HCT116 (cell line): ENCODE measurements around the gene CXCL8. TPM values are rescaled to one million over a fixed set of nuclear protein-coding genes. Genes with fewer than 3 reads are reported as not detected.

Source experiments
- ATAC-seq: fragments of 200-7000 bp; cut with Tn5 transposase; 2 replicates; pipeline ENCODE4 v1.9.1; 2020; ENCODE audit warnings: mild to moderate bottlenecking, moderate library complexity
- BruUV-seq: library from RNA; stranded (reverse); fragments of 400-500 nt; replicated peaks from 2 replicates; lab custom pipeline; 2021; lab: Mats Ljungman, UMichigan
- CTCF ChIA-PET: fragments of 300-600 bp; sonication (Branson Sonifier 250); formaldehyde crosslinking; loops from one replicate; lab custom pipeline; 2021; ENCODE audit warnings: antibody characterized with exemption; lab: Charles Lee
- POLR2A ChIA-PET: fragments of 300-600, 350-600 bp; sonication (Branson Sonifier 250); formaldehyde crosslinking; loops from one replicate; lab custom pipeline; 2021; ENCODE audit warnings: antibody characterized with exemption; lab: Charles Lee
- RAD21 ChIA-PET, 2 experiments: fragments of 300-600 bp; sonication (Branson Sonifier 250); formaldehyde crosslinking; loops; one replicate each; lab custom pipeline; 2023; ENCODE audit warnings: low total read pairs in 2 of 2; ENCODE audit not compliant: uncharacterized antibody in 2 of 2, unreplicated experiment in 2 of 2, low non-redundant PET in 1 of 2; lab: Charles Lee
- DNase-seq: peaks from one replicate; pipeline ENCODE4 v3.0.0-alpha.2; 2010; ENCODE audit warnings: low read depth, low spot score
- H2AFZ ChIP-seq: fragments of 200-600 bp; shearing (Covaris generic), sonication (generic); 2 replicates; pipeline ENCODE4 v1.6.1; 2017; ENCODE audit warnings: low read depth, mixed run types, mixed read lengths, antibody characterized with exemption, low read length; ENCODE audit not compliant: poor library complexity, severe bottlenecking
- H3K27ac ChIP-seq: 2 replicates; pipeline ENCODE4 v1.5.1; 2012; ENCODE audit warnings: low read depth, low read length
- H3K27me3 ChIP-seq: fragments of 200-600 bp; sonication (generic); 2 replicates; pipeline ENCODE4 v1.6.1; 2016; ENCODE audit warnings: mixed run types, low read length, mixed read lengths; ENCODE audit not compliant: insufficient read depth
- H3K36me3 ChIP-seq, 2 experiments: fragments of 200-500 bp in 1 of 2; fragments of 200-600 bp in 1 of 2; sonication (Bioruptor generic) in 1 of 2; sonication (generic) in 1 of 2; 2 replicates each; pipeline versions ENCODE4 v1.5.1 to v1.6.1; 2014 to 2016; ENCODE audit warnings: low read length in 2 of 2, inconsistent platforms in 1 of 2, mixed read lengths in 1 of 2, mixed run types in 1 of 2; ENCODE audit not compliant: insufficient read depth in 2 of 2, control insufficient read depth in 1 of 2
- H3K4me1 ChIP-seq, 2 experiments: fragments of 200-600 bp in 1 of 2; sonication (generic) in 1 of 2; 2 replicates each; pipeline versions ENCODE4 v1.5.1 to v1.6.1; 2012 to 2017; ENCODE audit warnings: low read length in 2 of 2, inconsistent platforms in 1 of 2, mild to moderate bottlenecking in 1 of 2, mixed read lengths in 1 of 2, mixed run types in 1 of 2, moderate library complexity in 1 of 2; ENCODE audit not compliant: insufficient read depth in 2 of 2, control insufficient read depth in 1 of 2
- H3K4me2 ChIP-seq: fragments of 200-600 bp; sonication (generic); 2 replicates; pipeline ENCODE4 v1.6.1; 2017; ENCODE audit warnings: mixed run types, low read length, mixed read lengths
- H3K4me3 ChIP-seq, 2 experiments: fragments of 200-600 bp in 1 of 2; sonication (generic) in 1 of 2; replicated peaks in 1 of 2; 2 replicates each; pipeline ENCODE4 v1.5.1; 2011 to 2016; ENCODE audit warnings: low read length in 2 of 2, control low read depth in 1 of 2, low read depth in 1 of 2, mild to moderate bottlenecking in 1 of 2, mixed read lengths in 1 of 2, mixed run types in 1 of 2
- H3K79me2 ChIP-seq: fragments of 200-600 bp; sonication (generic); 2 replicates; pipeline ENCODE4 v1.6.1; 2017; ENCODE audit warnings: mild to moderate bottlenecking, mixed run types, low read length, moderate library complexity, mixed read lengths; ENCODE audit not compliant: insufficient read depth
- H3K9ac ChIP-seq: fragments of 200-600 bp; sonication (generic); 2 replicates; pipeline ENCODE4 v1.6.1; 2016; ENCODE audit warnings: low read length, mixed read lengths
- H3K9me2 ChIP-seq: fragments of 200-600 bp; sonication (generic), shearing (Covaris generic); 2 replicates; pipeline ENCODE4 v1.6.1; 2017; ENCODE audit warnings: mixed run types, mild to moderate bottlenecking, moderate library complexity; ENCODE audit not compliant: insufficient read depth
- H3K9me3 ChIP-seq, 2 experiments: fragments of 200-500 bp in 1 of 2; fragments of 200-600 bp in 1 of 2; sonication (Bioruptor generic) in 1 of 2; sonication (generic) in 1 of 2; 2 replicates each; pipeline ENCODE4 v1.6.1; 2014 to 2017; ENCODE audit warnings: low read length in 2 of 2, mixed read lengths in 2 of 2, inconsistent platforms in 1 of 2, low read depth in 1 of 2, mild to moderate bottlenecking in 1 of 2, mixed run types in 1 of 2, moderate library complexity in 1 of 2; ENCODE audit not compliant: control insufficient read depth in 1 of 2, insufficient read depth in 1 of 2
- H4K20me1 ChIP-seq: fragments of 200-600 bp; sonication (generic), shearing (Covaris generic); 2 replicates; pipeline ENCODE4 v1.6.1; 2017; ENCODE audit warnings: mixed run types, mild to moderate bottlenecking, moderate library complexity; ENCODE audit not compliant: insufficient read depth
- CEBPB ChIP-seq: IDR thresholded peaks from 2 replicates; pipeline ENCODE4 v1.6.1; 2012; ENCODE audit warnings: low read depth
- ELF1 ChIP-seq: IDR thresholded peaks from 2 replicates; pipeline ENCODE4 v1.6.1; 2012; ENCODE audit warnings: low read depth, borderline replicate concordance
- EZH2phosphoT487 ChIP-seq: fragments of 200-600 bp; IDR thresholded peaks from 2 replicates; pipeline ENCODE4 v1.6.1; 2018; ENCODE audit warnings: antibody characterized with exemption, borderline replicate concordance
- MAX ChIP-seq: IDR thresholded peaks from 2 replicates; pipeline ENCODE4 v1.6.1; 2012
- SIN3A ChIP-seq: IDR thresholded peaks from 2 replicates; pipeline ENCODE4 v1.6.1; 2012; ENCODE audit warnings: low read depth
- SP1 ChIP-seq: IDR thresholded peaks from 2 replicates; pipeline ENCODE4 v1.6.1; 2012; ENCODE audit warnings: low read depth
- SRF ChIP-seq: IDR thresholded peaks from 2 replicates; pipeline ENCODE4 v1.6.1; 2012; ENCODE audit warnings: low read depth
- YY1 ChIP-seq: IDR thresholded peaks from 2 replicates; pipeline ENCODE4 v1.6.1; 2011; ENCODE audit warnings: low read length, low read depth, moderate library complexity, mild to moderate bottlenecking; ENCODE audit not compliant: insufficient replicate concordance; ENCODE audit errors: extremely low read depth
- intact Hi-C: fragments of 100-400 bp; cut with micrococcal nuclease; formaldehyde crosslinking; loops from 2 replicates; pipeline ENCODE4 v1.10.0; 2022
- total RNA-seq: library from RNA; stranded (reverse); gene quantifications from one replicate; pipeline ENCODE4 v1.2.1, GENCODE V29; 2021; ENCODE audit not compliant: unreplicated experiment

The CXCL8 gene
- total RNA-seq, 1 experiment from 2014 or later, result 1.8 TPM

DNA sequence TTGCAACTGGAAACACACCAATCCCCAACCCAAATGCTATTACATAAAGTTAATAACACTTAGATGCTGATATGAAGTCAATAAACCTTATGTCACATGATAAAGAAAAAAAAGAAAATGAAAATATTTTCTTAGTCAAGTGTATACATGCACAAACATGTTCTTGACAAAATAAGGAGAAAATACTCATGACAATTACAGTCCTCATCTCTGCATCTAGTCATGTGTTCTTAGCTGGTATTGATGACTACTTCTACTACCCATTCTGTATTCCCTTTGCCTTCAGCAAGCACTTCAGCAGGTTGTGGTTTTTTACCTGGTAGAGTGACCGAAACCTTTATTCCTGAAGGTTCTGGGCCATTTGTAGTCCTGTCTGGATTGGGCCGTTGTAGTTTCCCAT lies 24.9 kb downstream of the CXCL8 start:
- Histone ChIP-seq H3K4me3 (no peak overlapping the region), H4K20me1 (no peaks in the 10 kb centered on the region), H2AFZ (no peak overlapping the region), H3K79me2 (no peaks in the 10 kb centered on the region), H3K9me3 (no peaks in the 10 kb centered on the region), H3K9ac (no peak overlapping the region), H3K4me2 (no peak overlapping the region), H3K36me3 (no peaks in the 10 kb centered on the region), H3K27me3 (no peaks in the 10 kb centered on the region), H3K4me1 (no peaks in the 10 kb centered on the region), H3K27ac (no peak overlapping the region), H3K9me2 (no peaks in the 10 kb centered on the region)
- CTCF ChIA-PET, result no interaction called here
- ATAC-seq (no peak), DNase-seq (no peak)
- intact Hi-C loops, result no loop called here
- BruUV-seq, result no TSS peak
- TF ChIP-seq YY1, result no peak
- RAD21 ChIA-PET, result no interaction called here
- POLR2A ChIA-PET, result no interaction called here

GRCh38 chr4:73770917-73771316 lies 30.5 kb downstream of the CXCL8 start:
- no peak for ATAC-seq
- no peaks in the 10 kb centered on the region for H3K9me3 ChIP-seq
- H3K4me3 ChIP-seq, result no peak overlapping the region
- ChIA-PET RAD21 (no interaction called here), CTCF (interaction anchor here (1.2 kb wide), 1 partner anchor 93 kb away, joined by 3 read pairs; no protein-coding TSS in a partner anchor), POLR2A (no interaction called here)
- TF ChIP-seq SRF (no peak), SP1 (no peak), EZH2phosphoT487 (no peak), CEBPB (no peak), MAX (no peak), SIN3A (no peak), ELF1 (no peak)
- H3K79me2 ChIP-seq, result no peaks in the 10 kb centered on the region
- no peak overlapping the region for H3K9ac ChIP-seq
- H3K27ac ChIP-seq, result no peak overlapping the region
- BruUV-seq, result no TSS peak
- no peaks in the 10 kb centered on the region for H3K27me3 ChIP-seq
- no peaks in the 10 kb centered on the region for H3K4me1 ChIP-seq
- H3K9me2 ChIP-seq, result no peaks in the 10 kb centered on the region
- intact Hi-C loops, result no loop called here
- no peaks in the 10 kb centered on the region for H3K36me3 ChIP-seq
- no peaks in the 10 kb centered on the region for H4K20me1 ChIP-seq
- no peak for DNase-seq
- H2AFZ ChIP-seq, result no peak overlapping the region
- H3K4me2 ChIP-seq, result no peak overlapping the region
